HG02763 (cell line): ENCODE data around the gene ATP9B.
A peak's percentile ranks its signal among the peaks of the same experiment; 100 is the strongest.
"Not testable (repeated sequence)": the region's sequence is repeated elsewhere in the genome, so short reads cannot be mapped to it uniquely, and the experiment has no call there.

Experiments used
- ATAC-seq: cut with Tn5 transposase; IDR thresholded peaks from one replicate; pipeline ENCODE4 v1.9.1; 2021; ENCODE audit warnings: mild to moderate bottlenecking, moderate library complexity; ENCODE audit not compliant: unreplicated experiment

Gene ATP9B

DNA sequence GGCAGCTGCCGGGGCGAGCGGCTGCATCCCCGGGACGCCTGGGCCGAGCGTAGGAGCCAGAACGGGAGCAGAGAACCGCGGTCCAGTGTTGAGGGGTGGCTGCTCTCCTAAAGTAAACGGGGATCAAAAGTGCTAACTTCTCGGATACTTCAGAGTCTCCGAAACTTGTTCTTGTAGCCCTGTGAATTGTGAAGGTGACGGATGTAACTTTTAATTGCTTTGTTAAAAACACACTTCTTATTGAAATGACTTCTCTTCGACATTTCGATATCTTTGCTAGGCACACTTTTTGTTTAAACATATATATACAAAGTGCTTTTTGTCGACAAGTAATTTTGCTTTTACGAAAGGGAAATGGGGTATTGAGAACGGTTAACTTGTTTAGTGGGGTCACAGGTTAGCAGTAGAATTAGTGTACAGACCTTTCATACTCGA is 540 bp downstream of the ATP9B start:
- peak; percentile 27 for ATAC-seq

- ATAC-seq, result no peak
These were observed 1.3 kb downstream of the ATP9B start for GRCh38 chr18:79070486-79070885.

DNA sequence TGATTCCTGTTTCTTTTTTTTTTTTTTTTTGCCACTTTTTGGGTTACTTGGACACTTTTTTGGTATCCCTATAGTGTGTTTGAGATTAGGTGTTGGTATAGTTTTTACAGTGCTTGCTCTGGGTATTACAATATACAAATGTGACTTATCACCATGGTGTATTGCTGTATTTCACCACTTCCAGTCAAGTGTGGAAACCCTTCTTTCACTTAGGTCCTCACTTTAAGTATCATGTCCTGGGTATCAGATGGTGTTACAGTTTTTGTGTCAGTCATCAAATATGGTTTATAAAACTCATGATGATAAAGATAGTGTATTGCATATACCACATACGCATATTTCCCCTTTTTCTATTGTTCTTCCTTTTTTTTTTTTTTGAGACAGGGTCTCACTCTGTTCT is 1.8 kb downstream of the ATP9B start:
- no peak for ATAC-seq

DNA sequence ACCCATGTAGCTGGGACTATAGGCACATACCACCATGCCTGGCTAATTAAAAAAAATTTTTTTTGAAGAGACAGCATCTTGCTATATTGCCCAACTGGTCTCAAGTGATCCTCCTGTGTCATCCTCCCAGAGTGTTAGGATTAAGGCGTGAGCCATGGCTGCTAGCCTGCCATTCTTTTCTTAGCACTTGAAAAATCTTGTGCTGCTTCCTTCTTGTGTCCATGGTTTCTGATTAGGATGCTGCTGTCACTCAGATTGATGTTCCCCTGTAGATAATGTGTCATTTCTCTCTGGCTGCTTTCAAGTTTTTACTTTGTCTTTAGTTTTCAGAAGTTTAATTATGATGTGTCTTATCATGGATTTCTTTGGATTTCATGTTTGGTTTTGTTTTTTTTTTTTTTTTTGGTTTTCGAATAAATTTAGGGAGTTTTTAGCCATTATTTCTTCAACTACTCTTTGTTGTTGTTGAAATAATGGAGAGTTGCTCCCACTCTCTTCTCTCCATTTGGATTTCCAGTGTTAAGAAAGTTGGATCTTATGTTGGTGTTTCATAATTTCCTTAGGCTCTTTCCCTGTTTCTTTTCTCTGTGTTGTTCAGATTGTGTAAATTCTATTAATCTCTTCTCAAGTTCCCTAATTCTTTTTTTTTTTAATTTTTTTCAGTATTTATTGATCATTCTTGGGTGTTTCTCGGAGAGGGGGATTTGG is 2.5 kb downstream of the ATP9B start:
- no peak for ATAC-seq

- not testable (repeated sequence) for ATAC-seq
These were observed 3.5 kb downstream of the ATP9B start for GRCh38 chr18:79072655-79073054.

DNA sequence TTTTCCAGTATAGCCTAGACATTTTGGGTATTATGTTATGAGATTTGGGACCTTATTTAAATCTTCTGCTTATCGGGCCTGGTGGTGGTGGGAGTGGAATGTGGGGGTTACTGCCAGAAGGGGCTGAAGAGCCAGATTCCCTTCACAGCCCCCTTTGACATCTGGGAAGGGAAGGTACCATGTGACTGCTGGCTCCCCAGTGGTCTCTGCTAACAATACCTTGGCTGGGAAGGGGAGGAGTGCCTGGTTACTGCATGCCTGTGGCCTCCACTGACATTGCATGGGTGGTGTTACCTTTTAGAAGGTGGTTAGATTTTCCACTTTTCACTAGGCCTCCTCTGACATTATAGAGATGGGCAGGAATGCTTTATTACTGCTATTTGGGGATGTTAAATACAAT is 8.0 kb downstream of the ATP9B start:
- ATAC-seq, result no peak

DNA sequence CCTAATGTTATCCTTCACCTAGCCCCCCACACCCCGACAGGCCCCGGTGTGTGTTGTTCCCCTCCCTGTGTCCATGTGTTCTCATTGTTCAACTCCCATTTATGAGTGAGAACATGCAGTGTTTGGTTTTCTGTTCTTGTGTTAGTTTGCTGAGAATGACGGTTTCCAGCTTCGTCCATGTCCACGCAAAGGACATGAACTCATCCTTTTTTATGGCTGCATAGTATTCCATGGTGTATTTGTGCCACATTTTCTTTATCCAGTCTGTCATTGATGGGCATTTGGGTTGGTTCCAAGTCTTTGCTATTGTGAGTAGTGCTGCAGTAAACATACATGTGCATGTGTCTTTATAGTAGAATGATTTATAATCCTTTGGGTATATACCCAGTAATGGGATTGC is 9.6 kb downstream of the ATP9B start:
- ATAC-seq, result not testable (repeated sequence)

- ATAC-seq, result no peak
These were observed 23.7 kb downstream of the ATP9B start for GRCh38 chr18:79092874-79093273.

- ATAC-seq, result no peak
These were observed 24.8 kb downstream of the ATP9B start for GRCh38 chr18:79093986-79094385.

GRCh38 chr18:79095216-79095615 is 26.0 kb downstream of the ATP9B start:
- no peak for ATAC-seq

GRCh38 chr18:79100944-79101343 is 31.8 kb downstream of the ATP9B start:
- no peak for ATAC-seq

- no peak for ATAC-seq
These were observed 33.7 kb downstream of the ATP9B start for GRCh38 chr18:79102886-79103285.

GRCh38 chr18:79104137-79104536 is 34.9 kb downstream of the ATP9B start:
- ATAC-seq, result no peak

GRCh38 chr18:79105455-79105854 is 36.3 kb downstream of the ATP9B start:
- no peak for ATAC-seq

GRCh38 chr18:79106084-79106483 is 36.9 kb downstream of the ATP9B start:
- no peak for ATAC-seq

DNA sequence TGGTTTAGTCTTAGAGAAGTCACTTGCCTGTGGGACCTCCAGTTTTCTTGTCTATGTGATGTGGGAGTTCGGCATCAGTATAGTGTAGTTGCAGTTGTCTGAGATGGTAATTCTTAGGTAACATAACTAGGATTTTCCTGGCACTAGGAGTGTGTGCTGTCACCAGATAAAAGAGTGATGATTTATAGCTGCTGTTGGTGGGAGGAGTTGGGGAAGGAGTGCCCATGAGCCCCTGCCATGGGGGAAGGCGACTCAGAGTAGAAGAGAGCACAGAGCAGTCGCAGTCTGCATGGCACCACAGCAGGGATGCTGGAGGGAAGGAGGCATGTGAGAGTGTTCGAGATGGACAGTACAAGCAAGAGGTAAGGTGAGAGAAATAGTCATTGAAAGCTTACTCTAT is 38.7 kb downstream of the ATP9B start:
- no peak for ATAC-seq

DNA sequence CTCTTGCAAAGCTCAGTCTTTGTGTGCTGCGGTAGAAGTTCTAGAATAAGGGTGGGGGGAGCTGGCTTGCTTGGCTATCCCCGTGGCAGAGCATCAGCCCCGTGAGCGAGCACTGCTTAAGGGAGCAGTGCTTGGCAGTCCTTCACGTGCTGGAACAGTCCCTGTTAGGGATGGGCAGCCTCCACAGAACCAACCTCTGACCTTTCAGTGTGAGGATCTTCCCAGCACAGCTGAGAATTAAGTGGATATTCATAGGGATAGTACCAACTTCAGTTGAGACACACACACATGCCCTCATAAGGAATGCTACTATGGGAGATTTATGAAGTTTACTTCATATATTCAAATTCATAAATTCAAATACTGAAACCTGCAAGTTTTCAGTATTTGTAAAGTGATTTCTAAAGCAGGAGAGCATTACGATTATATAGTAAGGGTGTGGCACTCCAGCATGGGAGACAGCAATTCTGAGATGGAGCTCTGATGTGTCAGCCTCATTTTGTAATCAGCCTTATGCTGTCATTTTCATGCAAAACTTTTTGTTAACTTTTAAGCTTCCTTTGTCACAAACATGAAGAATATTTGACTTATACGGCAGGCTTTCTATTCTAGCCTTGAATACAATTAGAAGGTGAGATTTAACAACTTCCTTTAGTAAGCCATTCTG is 39.5 kb downstream of the ATP9B start:
- ATAC-seq, result no peak

DNA sequence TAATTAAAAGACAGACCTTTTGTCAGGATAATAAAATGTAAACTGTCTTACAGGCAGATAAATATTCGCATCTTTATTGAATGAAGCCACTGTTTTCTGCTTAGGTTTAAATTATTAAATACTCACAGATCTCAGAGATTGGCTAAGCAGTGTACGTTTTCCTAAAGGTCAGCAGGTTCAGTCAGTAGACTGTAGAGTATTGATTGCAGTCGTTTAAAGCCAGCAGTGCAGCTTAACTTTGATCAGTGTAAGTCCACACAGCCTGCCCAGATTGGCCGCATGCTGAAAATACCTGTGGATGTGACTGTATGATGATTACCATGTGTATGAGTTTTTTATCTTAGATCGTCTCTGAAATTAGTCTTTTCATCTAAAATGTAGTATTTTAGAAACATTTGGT is 42.3 kb downstream of the ATP9B start:
- no peak for ATAC-seq

DNA sequence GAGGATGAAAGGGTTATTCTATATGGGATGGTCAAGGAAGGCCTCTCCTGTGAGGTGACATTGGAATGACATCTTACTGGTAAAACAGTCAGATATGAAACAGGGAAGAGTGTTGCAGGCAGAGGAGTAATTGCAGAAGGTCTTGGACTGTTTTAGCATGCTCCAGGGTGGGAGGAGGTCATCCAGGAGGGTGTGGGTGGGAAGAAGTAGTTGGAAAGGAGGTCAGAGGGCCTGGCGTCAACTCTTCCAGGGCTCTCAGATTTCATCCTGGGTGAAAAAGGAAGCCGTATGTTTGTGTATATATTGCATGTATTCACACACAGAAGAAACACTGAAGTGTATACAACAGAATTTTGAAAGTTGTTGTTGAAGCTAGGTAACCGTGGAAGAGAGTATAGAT is 48.2 kb downstream of the ATP9B start:
- no peak for ATAC-seq

DNA sequence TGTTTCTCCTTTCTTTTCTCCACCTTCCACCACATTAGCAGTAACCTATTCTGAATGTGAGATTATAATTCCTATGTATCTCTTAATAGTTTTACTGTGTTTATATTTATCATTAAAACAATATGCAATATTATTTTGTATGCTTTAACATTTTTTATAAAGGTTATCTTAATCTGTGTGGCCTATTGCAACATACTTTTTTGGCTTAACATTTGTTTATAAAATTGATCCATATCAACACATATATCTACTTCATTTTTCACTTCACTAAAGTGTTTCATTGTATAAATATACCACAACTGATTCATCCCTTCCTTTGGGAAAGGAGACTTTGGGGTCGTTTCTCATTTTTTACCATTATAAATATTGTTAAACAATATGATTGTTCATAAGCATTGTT is 48.6 kb downstream of the ATP9B start:
- no peak for ATAC-seq

- ATAC-seq, result no peak
These were observed 49.6 kb downstream of the ATP9B start for GRCh38 chr18:79118797-79119196.

DNA sequence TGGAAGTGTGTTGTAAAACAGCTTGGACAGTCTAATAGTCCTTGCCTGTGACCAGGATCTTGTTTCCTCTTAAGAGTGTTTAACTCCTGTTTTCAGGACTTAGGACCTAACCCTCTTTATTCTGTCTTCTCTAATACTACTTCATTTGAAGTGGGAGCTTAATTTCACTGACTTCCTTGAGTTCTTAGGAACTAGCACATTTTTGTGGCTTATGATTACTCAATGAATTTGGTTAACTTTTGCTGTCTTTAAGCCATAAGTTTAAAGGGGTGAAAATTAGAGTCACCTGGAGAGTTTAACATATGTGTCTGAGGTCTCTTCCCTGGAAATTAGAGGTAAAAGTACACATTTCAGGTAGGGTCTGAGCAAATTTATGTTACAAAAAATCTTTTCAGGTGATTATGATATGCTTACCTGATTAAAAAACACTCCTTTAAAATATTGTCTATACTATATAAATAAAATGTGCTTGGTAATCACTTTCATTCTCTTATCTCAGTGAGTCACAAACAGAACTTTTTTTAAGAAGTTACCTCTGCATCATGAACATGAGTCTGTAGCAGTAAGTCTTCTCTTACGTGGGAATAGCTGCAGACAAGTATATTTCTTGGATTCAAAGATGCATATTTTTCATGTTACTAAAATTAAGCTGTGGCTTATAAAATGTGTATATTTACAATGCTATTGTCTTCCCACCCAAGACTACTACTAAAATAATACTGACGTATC is 52.7 kb downstream of the ATP9B start:
- no peak for ATAC-seq
